KBM-7 (cell line): ENCODE measurements around the gene KRTAP2-3.
"Not testable (repeated sequence)": the region's sequence is repeated elsewhere in the genome, so short reads cannot be mapped to it uniquely, and the experiment has no call there.

Source experiments
- DNase-seq: peaks from one replicate; pipeline ENCODE4 v3.0.0-alpha.2; 2015
- in situ Hi-C: fragments of 300-500 bp; cut with MboI; formaldehyde crosslinking; loops from 2 replicates; pipeline ENCODE4 v1.14.3; 2020; ENCODE audit warnings: low sequenced_read_pairs, low pct_unique_long_range_greater_than_20kb, mixed read lengths

KRTAP2-3 gene

GRCh38 chr17:41042953-41043352 lies 17.0 kb downstream of the KRTAP2-3 start:
- in situ Hi-C loops = no loop called here
- DNase-seq = no peak

DNA sequence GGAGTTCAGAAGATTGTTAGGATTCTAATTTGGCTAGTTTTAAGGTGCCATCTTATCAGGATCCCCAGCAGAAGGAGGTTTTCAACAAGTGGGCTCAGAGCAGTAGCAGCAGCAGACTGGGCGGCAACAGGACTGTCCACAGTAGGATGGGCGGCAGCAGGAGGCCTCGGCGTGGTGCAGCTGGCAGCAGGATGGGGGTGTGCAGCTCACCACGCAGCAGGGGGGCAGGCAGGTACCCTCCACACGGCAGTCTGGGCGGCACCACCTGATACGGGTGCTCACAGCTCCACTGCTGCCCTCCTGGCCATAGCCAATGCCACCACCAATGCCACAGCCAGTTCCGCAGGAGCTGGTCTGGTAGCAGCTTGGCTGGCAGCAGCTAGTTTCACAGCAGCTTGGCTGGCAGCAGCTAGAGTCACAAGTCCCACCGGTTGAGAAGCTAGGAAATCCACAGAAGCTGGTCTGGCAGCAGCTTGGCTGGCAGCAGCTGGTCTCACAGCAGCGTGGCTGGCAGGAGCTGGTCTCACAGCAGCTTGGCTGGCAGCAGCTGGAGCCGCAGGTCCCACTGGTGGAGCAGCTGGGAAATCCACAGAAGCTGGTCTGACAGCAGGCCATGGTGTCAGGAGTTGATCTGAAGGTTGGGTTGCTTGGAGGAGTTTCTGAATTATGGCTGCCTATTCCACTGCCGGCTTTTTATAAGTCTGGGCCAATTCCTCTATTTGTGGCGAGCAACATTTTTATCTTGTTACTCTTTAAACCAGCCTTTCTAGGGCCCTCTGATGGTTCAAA lies 18.9 kb downstream of the KRTAP2-3 start, which contains the start of gene KRTAP1-1:
KRTAP1-1 (minus strand) TSS at position 668 of the 789 bp plus-strand sequence; CDS start at position 615, 53 bp downstream.
- DNase-seq, in situ Hi-C loops: not testable (repeated sequence)

- DNase-seq = no peak
- in situ Hi-C loops = no loop called here
Observed at GRCh38 chr17:41037853-41038350, 22.0 kb downstream of the KRTAP2-3 start.

GRCh38 chr17:41034346-41034935 lies 25.5 kb downstream of the KRTAP2-3 start, which contains the start of gene KRTAP1-3:
Gene KRTAP1-3, minus strand, starts transcription at chr17:41034874. Its CDS starts 53 bp downstream, at chr17:41034821.
- DNase-seq, in situ Hi-C loops: not testable (repeated sequence)

DNA sequence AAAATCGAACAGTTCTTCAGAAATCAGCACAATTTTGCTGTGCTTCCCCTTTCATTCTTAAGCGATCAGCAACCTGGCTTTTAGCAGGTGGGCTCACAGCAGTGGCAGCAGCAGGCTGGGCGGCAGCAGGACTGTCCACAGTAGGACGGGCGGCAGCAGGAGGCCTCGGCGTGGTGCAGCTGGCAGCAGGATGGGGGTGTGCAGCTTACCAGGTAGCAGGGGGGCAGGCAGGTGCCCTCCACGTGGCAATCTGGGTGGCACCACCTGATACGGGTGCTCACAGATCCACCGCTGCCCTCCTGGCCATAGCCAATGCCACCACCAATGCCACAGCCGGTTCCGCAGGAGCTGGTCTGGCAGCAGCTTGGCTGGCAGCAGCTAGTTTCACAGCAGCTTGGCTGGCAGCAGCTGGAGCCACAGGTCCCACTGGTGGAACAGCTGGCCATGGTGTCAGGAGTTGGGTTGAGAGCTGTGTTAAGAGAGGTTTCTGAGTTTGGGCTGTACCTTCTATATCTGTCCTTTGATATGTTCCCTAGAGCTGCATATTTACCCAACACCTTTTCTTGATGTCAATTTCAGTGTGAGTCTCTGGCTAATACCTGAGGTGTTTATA lies 30.2 kb downstream of the KRTAP2-3 start, which contains the start of gene KRTAP1-4:
KRTAP1-4 (minus strand) TSS at position 563 of the 613 bp plus-strand sequence; CDS start at position 446, 117 bp downstream.
- in situ Hi-C loops = no loop called here

DNA sequence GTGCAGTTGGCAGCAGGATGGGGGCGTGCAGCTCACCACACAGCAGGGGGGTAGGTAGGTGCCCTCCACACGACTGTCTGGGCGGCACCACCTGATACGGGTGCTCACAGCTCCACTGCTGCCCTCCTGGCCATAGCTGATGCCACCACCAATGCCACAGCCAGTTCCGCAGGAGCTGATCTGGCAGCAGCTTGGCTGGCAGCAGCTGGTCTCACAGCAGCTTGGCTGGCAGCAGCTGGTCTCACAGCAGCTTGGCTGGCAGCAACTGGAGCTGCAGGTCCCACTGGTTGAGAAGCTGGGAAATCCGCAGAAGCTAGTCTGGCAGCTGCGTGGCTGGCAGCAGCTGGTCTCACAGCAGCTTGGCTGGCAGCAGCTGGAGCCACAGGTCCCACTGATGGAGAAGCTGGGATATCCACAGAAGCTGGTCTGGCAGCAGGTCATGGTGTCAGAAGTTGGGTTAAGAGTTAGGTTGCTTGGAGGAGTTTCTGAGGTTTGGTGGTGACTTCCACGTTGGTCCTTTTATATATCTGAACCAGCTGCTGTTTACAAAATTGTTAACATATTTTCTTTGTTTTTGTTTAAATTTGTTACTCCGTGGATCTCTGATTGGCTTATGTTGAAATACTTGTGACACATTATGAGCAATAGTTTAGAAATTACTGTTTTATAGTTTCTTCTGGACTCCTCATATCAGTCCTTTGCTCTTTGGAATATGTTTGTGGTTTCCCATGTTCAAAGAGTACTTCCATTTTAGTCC lies 33.0 kb downstream of the KRTAP2-3 start, which contains the start of gene KRTAP1-5:
KRTAP1-5 (minus strand) TSS at position 494 of the 757 bp plus-strand sequence; CDS start at position 441, 53 bp downstream.
- in situ Hi-C loops = no loop called here
- no peak for DNase-seq

More for the DNA sequence above, 30.2 kb downstream of the KRTAP2-3 start, which contains the start of gene KRTAP1-4:
- DNase-seq = no peak

DNA sequence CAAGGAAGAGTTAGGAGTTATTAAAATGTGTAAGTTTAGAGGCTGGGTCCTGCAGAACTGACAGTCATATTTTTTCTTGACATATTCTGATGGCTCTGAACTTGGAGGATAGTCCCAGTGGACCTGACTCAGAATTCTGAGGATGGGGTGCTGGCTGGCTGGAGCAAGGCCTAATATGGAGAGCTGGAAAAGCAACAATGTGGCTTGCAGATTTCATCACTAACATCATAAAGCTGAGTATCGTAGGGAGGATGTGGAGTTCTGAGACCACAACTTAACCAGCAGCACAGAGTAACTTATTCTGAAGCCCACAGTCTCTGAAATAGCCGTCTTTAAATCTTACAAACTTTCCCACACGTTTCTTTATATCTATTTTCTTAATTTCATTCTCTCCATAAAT lies 35.2 kb downstream of the KRTAP2-3 start:
- in situ Hi-C loops = no loop called here
- DNase-seq = no peak

- no peak for DNase-seq
- in situ Hi-C loops = no loop called here
Observed at GRCh38 chr17:41020336-41020735, 39.6 kb downstream of the KRTAP2-3 start.

- in situ Hi-C loops = no loop called here
- no peak for DNase-seq
Observed at GRCh38 chr17:41019415-41019814, 40.5 kb downstream of the KRTAP2-3 start.

GRCh38 chr17:41018541-41018940 lies 41.4 kb downstream of the KRTAP2-3 start:
- DNase-seq = no peak
- in situ Hi-C loops = no loop called here

- in situ Hi-C loops = no loop called here
Observed at GRCh38 chr17:41016578-41017215, 43.2 kb downstream of the KRTAP2-3 start.

DNA sequence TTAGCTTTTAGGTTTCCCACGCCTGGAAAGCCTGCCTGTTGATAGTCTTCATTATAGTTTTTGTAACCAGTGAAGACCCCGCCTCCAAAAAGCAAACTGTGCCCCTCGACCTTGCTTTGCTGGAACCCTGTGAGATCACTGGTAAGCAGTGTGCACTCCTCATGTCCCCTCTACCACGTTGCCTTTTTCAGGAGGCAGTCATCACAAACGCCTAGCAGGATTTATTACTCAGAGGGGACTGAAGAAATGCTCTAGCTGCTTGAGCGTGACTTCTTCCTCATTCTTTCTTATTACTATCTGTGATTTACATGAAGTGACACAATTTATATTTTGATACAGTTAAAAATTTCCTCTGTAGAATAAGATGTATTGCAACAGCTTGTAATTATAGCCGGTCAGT lies 44.5 kb downstream of the KRTAP2-3 start:
- in situ Hi-C loops = no loop called here
- no peak for DNase-seq

More at GRCh38 chr17:41016578-41017215, 43.2 kb downstream of the KRTAP2-3 start:
- no peak for DNase-seq

DNA sequence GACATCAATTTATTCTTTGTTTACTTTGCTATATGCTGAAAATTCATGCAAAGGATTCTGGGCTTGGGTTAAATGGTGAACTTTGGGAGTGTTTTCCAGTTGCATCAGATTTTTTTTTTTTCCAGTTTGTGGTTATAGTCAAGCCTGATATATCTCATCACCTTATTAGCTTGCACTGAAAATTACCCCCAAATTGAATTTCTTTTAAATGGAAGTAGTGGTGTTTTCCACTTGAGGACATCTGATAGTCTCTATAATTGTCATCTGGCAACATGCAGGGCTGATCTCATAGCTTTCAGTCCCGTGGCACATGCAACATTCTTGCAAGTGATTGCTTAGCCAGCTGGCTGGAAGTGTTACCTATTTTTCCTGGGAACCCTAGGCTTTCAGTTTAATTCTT lies 46.3 kb downstream of the KRTAP2-3 start:
- in situ Hi-C loops = no loop called here
- DNase-seq = no peak

DNA sequence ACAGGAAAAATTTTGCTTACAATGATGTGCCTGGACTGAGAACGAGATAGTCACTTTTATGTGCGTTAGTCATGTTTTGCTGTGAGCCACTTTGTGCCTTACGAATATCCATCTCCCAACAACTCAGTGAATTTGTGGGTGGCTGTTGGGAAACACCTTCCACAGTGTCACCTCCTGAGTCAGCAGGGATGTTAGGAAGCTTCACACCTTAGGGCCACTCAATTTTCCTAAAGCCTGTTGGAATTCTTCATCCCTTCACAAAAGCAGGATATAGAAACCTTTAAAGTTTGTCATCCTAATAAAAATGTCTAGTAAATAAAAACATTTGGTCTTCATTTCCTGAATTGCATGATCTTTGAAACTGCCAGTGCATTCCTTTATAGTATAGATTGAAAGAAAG lies 46.7 kb downstream of the KRTAP2-3 start:
- in situ Hi-C loops = no loop called here
- DNase-seq = no peak

DNA sequence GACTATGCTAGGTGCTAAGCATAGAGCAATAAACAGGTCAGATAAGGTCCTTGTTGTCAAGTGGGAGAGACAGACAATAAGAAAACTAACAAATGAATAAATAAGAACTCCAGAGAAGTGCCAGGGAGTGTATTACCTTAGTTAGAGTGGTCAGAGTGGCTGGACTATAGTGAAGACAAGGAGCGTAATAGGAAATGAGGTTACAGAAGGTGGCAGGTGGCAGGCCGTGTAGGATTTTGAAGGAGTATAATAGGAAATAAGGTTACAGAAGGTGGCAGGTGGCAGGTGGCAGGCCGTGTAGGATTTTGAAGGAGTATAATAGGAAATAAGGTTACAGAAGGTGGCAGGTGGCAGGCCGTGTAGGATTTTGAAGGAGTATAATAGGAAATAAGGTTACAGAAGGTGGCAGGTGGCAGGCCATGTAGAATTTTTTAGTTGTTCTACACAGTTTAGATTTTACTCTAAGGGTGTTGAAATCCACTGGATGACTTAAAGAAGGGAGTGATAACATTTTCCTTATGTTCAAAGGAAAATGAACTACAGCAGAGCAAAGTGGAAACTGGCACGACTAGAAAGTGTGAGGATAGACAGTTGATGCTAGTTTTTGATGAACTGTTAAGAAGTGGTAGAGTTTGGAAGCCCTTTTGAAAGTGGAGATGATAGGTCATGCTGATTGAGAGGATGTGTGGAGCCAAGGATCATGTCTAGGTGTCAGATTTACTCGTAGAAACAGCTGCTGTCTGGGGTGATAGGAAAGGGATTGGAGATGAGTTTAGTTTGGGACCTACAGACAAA lies 47.4 kb downstream of the KRTAP2-3 start:
- DNase-seq = no peak

GRCh38 chr17:41010441-41010840 lies 49.5 kb downstream of the KRTAP2-3 start:
- DNase-seq = no peak

More for the DNA sequence above, 47.4 kb downstream of the KRTAP2-3 start:
- in situ Hi-C loops = no loop called here

GRCh38 chr17:41009936-41010335 lies 50.0 kb downstream of the KRTAP2-3 start:
- in situ Hi-C loops = no loop called here
- DNase-seq = no peak

More at GRCh38 chr17:41010441-41010840, 49.5 kb downstream of the KRTAP2-3 start:
- in situ Hi-C loops = no loop called here
